Panc1 (cell line): ENCODE results near the gene TRIO. TPM values are rescaled to one million over a fixed set of nuclear protein-coding genes. Genes with fewer than 3 reads are reported as not detected.

Source experiments
- ATAC-seq: fragments of 200-7000 bp; cut with Tn5 transposase; 2 replicates; pipeline ENCODE4 v1.9.1; 2020; ENCODE audit warnings: mild to moderate bottlenecking, moderate library complexity
- BruUV-seq: library from RNA; stranded (reverse); fragments of 400-500 nt; replicated peaks from 2 replicates; lab custom pipeline; 2021; lab: Mats Ljungman, UMichigan
- CTCF ChIA-PET: fragments of 300-600 bp; sonication (Branson Sonifier 250); formaldehyde crosslinking; loops from one replicate; lab custom pipeline; 2022; ENCODE audit warnings: antibody characterized with exemption; lab: Charles Lee
- POLR2A ChIA-PET: fragments of 300-600 bp; sonication (Branson Sonifier 250); formaldehyde crosslinking; loops from one replicate; lab custom pipeline; 2022; ENCODE audit warnings: antibody characterized with exemption; lab: Charles Lee
- DNase-seq: peaks from one replicate; pipeline ENCODE4 v3.0.0-alpha.2; 2010; ENCODE audit warnings: low read depth, low spot score
- H3K27ac ChIP-seq: 2 replicates; pipeline ENCODE4 v1.5.1; 2011; ENCODE audit warnings: mild to moderate bottlenecking, low read length, inconsistent platforms
- H3K27me3 ChIP-seq: fragments of 200-500 bp; sonication (Bioruptor generic); 2 replicates; pipeline ENCODE4 v1.6.0; 2014; ENCODE audit warnings: low read length, inconsistent platforms; ENCODE audit not compliant: control insufficient read depth, insufficient read depth
- H3K36me3 ChIP-seq: fragments of 200-500 bp; sonication (Bioruptor generic); 2 replicates; pipeline ENCODE4 v1.5.1; 2014; ENCODE audit warnings: inconsistent platforms, mild to moderate bottlenecking, low read length, moderate library complexity; ENCODE audit not compliant: control insufficient read depth, insufficient read depth
- H3K4me1 ChIP-seq: 2 replicates; pipeline ENCODE4 v1.5.1; 2011; ENCODE audit warnings: inconsistent platforms, mild to moderate bottlenecking, low read length, moderate library complexity; ENCODE audit not compliant: control insufficient read depth, insufficient read depth
- H3K4me3 ChIP-seq, 2 experiments: 2 replicates each; pipeline ENCODE4 v1.5.1; 2011 to 2012; ENCODE audit warnings: low read depth in 2 of 2, low read length in 2 of 2, mild to moderate bottlenecking in 2 of 2, inconsistent platforms in 1 of 2, moderate library complexity in 1 of 2
- H3K9me3 ChIP-seq: fragments of 200-500 bp; sonication (Bioruptor generic); 2 replicates; pipeline ENCODE4 v1.5.1; 2014; ENCODE audit warnings: low read depth, mild to moderate bottlenecking, inconsistent platforms, low read length, moderate library complexity; ENCODE audit not compliant: control insufficient read depth, insufficient read depth
- POLR2AphosphoS5 ChIP-seq: IDR thresholded peaks from 2 replicates; pipeline ENCODE4 v1.6.1; 2012; ENCODE audit warnings: mild to moderate bottlenecking, low read depth, low read length, moderate library complexity
- SIN3A ChIP-seq: IDR thresholded peaks from 2 replicates; pipeline ENCODE4 v1.6.1; 2012; ENCODE audit warnings: low read depth, mild to moderate bottlenecking, low read length, moderate library complexity, borderline replicate concordance; ENCODE audit not compliant: insufficient read depth
- TCF7L2 ChIP-seq: IDR thresholded peaks from 2 replicates; pipeline ENCODE4 v1.6.1; 2011; ENCODE audit warnings: mild to moderate bottlenecking, low read depth, low read length, inconsistent platforms
- in situ Hi-C: cut with HindIII; loops from 2 replicates; pipeline ENCODE4 v1.10.0; 2016; ENCODE audit warnings: low sequenced_read_pairs, low pct_unique_long_range_greater_than_20kb
- intact Hi-C: fragments of 100-400 bp; cut with micrococcal nuclease; formaldehyde crosslinking; loops from one replicate; pipeline ENCODE4 v1.10.0; 2022; ENCODE audit not compliant: unreplicated experiment
- total RNA-seq: library from RNA; stranded (reverse); gene quantifications from one replicate; pipeline ENCODE4 v1.2.1, GENCODE V29; 2021; ENCODE audit not compliant: unreplicated experiment
- TF ChIP-seq, protein P1 (sequence below): fragments of 450-650 bp; IDR thresholded peaks from 2 replicates; pipeline ENCODE4 v1.5.1; 2017; ENCODE audit warnings: mild to moderate bottlenecking
- TF ChIP-seq, protein P2 (sequence below), 2 experiments: IDR thresholded peaks; 2 replicates each; pipeline ENCODE4 v1.6.1; 2011 to 2012; ENCODE audit warnings: low read depth in 2 of 2, control low read depth in 1 of 2, low read length in 1 of 2, mild to moderate bottlenecking in 1 of 2, moderate library complexity in 1 of 2; ENCODE audit not compliant: insufficient read depth in 1 of 2

The TRIO gene
- total RNA-seq, 1 experiment from 2014 or later = 349 TPM

- ATAC-seq = no peak
- H3K4me1 ChIP-seq = peaks cover 95% of the 10 kb centered on the region
- TF ChIP-seq TCF7L2 (no peak), POLR2AphosphoS5 (peak; percentile 33; the same call in 1 of the 2 replicates), SIN3A (no peak)
- TF ChIP-seq, protein P1, sequence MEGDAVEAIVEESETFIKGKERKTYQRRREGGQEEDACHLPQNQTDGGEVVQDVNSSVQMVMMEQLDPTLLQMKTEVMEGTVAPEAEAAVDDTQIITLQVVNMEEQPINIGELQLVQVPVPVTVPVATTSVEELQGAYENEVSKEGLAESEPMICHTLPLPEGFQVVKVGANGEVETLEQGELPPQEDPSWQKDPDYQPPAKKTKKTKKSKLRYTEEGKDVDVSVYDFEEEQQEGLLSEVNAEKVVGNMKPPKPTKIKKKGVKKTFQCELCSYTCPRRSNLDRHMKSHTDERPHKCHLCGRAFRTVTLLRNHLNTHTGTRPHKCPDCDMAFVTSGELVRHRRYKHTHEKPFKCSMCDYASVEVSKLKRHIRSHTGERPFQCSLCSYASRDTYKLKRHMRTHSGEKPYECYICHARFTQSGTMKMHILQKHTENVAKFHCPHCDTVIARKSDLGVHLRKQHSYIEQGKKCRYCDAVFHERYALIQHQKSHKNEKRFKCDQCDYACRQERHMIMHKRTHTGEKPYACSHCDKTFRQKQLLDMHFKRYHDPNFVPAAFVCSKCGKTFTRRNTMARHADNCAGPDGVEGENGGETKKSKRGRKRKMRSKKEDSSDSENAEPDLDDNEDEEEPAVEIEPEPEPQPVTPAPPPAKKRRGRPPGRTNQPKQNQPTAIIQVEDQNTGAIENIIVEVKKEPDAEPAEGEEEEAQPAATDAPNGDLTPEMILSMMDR = no peak
- TF ChIP-seq, protein P2, sequence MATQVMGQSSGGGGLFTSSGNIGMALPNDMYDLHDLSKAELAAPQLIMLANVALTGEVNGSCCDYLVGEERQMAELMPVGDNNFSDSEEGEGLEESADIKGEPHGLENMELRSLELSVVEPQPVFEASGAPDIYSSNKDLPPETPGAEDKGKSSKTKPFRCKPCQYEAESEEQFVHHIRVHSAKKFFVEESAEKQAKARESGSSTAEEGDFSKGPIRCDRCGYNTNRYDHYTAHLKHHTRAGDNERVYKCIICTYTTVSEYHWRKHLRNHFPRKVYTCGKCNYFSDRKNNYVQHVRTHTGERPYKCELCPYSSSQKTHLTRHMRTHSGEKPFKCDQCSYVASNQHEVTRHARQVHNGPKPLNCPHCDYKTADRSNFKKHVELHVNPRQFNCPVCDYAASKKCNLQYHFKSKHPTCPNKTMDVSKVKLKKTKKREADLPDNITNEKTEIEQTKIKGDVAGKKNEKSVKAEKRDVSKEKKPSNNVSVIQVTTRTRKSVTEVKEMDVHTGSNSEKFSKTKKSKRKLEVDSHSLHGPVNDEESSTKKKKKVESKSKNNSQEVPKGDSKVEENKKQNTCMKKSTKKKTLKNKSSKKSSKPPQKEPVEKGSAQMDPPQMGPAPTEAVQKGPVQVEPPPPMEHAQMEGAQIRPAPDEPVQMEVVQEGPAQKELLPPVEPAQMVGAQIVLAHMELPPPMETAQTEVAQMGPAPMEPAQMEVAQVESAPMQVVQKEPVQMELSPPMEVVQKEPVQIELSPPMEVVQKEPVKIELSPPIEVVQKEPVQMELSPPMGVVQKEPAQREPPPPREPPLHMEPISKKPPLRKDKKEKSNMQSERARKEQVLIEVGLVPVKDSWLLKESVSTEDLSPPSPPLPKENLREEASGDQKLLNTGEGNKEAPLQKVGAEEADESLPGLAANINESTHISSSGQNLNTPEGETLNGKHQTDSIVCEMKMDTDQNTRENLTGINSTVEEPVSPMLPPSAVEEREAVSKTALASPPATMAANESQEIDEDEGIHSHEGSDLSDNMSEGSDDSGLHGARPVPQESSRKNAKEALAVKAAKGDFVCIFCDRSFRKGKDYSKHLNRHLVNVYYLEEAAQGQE (IDR thresholded peaks at IDR 0.05; ENCODE audit: insufficient read depth in 1 of 2, low read depth in 2 of 2, low read length in 1 of 2) = 0 out of 4 replicates have a peak, but pooled peaks of 1 of the 2 experiments have one; percentile 24
- no peaks in the 10 kb centered on the region for H3K9me3 ChIP-seq
- no peaks in the 10 kb centered on the region for H3K27me3 ChIP-seq
- intact Hi-C loops (no loop called here), in situ Hi-C loops (loop anchor here (10.0 kb wide), 1 partner anchor 67 kb away; no protein-coding TSS in a partner anchor)
- CTCF ChIA-PET = no interaction called here
- no peak for DNase-seq
- BruUV-seq = no TSS peak
- POLR2A ChIA-PET = interaction anchor here (0.6 to 0.8 kb wide), 5 partner anchors 15 to 77 kb away, joined by 3 to 9 read pairs (median 3); no protein-coding TSS in a partner anchor
- H3K4me3 ChIP-seq = no peak overlapping the region; a peak in 1 of 4 replicates
- no peaks in the 10 kb centered on the region for H3K36me3 ChIP-seq
- H3K27ac ChIP-seq = peak overlapping the region; percentile 99
These were observed 28.5 kb downstream of the TRIO start for GRCh38 chr5:14171621-14172020.

DNA sequence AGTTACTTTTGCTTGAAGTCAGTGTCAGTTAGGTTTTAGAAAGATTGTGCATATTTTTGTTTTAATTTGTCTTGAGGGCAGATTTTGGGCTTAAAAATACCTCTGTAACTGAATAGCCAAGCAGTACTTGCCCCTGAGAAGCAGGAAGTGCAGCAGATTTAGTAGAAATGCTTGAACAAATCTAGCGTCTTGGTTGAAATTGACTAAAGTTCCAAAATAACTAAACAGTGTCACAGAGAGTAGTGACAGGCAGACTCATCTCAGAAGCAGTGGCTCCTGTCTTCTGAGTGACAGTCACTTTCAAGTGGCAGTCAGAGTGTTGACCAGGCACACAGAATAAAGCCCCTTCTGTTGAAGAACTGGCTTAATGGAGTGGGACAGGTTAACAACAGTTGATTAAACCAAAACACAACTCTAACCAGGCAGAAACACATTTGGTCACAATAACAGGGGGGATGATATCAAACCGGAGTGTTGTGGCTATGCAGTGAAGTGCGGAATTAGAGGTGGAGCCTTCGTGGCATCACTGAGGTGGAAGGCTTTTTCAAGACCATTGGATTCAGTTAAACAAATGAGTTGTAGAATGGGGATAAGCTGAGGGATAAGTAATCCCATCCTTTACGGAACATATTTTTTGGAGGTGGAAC lies 29.1 kb downstream of the TRIO start:
- BruUV-seq = TSS peak; percentile 4
- ATAC-seq = 0 out of 2 replicates have a peak, but pooled peaks have one; percentile 6
- no peak for TF ChIP-seq TCF7L2
- TF ChIP-seq POLR2AphosphoS5 = no peak
- TF ChIP-seq, protein P1 = no peak
- no peak for TF ChIP-seq SIN3A
- TF ChIP-seq, protein P2 (IDR thresholded peaks at IDR 0.05; ENCODE audit: insufficient read depth in 1 of 2, low read depth in 2 of 2, low read length in 1 of 2) = no peak
- H3K4me1 ChIP-seq = peaks cover 95% of the 10 kb centered on the region
- DNase-seq = no peak
- ChIA-PET CTCF (no interaction called here), POLR2A (interaction anchor here (0.7 to 1.5 kb wide), 4 partner anchors 15 to 103 kb away, joined by 3 to 9 read pairs (median 4); no protein-coding TSS in a partner anchor)
- in situ Hi-C loops (loop anchor here (10.0 kb wide), 1 partner anchor 67 kb away; no protein-coding TSS in a partner anchor), intact Hi-C loops (no loop called here)
- peak overlapping the region; percentile 99 for H3K27ac ChIP-seq
- no peaks in the 10 kb centered on the region for H3K9me3 ChIP-seq
- 0 out of 4 replicates have a peak overlapping the region, but pooled peaks of 1 of the 2 experiments have one; percentile 6 for H3K4me3 ChIP-seq
- H3K36me3 ChIP-seq = no peaks in the 10 kb centered on the region
- no peaks in the 10 kb centered on the region for H3K27me3 ChIP-seq
